K562 (cell line): Measurements from ENCODE around the gene CD82. TPM values are rescaled to one million over a fixed set of nuclear protein-coding genes. Genes with fewer than 3 reads are reported as not detected.

Experiments
- CAMTA2 ChIP-seq: fragments of 250-450 bp; sonication (Bioruptor Pico); conservative IDR thresholded peaks from 2 replicates; pipeline ENCODE4 v1.5.1; 2022
- CCNT2 ChIP-seq: IDR thresholded peaks from 2 replicates; pipeline ENCODE4 v1.6.1; 2011; ENCODE audit warnings: borderline replicate concordance, low read depth, mild to moderate bottlenecking, moderate library complexity, mixed read lengths, low read length; ENCODE audit not compliant: insufficient read length; ENCODE audit errors: extremely low read depth
- EP400 ChIP-seq: fragments of 450-650 bp; IDR thresholded peaks from 2 replicates; pipeline ENCODE4 v1.6.1; 2017; ENCODE audit warnings: antibody characterized with exemption, mild to moderate bottlenecking, moderate library complexity
- HDAC8 ChIP-seq: fragments of 450-650 bp; IDR thresholded peaks from 2 replicates; pipeline ENCODE4 v1.6.1; 2016; ENCODE audit warnings: mild to moderate bottlenecking, missing genetic modification characterization, moderate library complexity, missing compliant biosample characterization
- MAFG ChIP-seq: fragments of 450-650 bp; conservative IDR thresholded peaks from 2 replicates; pipeline ENCODE4 v1.6.1; 2016; ENCODE audit warnings: missing genetic modification characterization, missing compliant biosample characterization
- MIER1 ChIP-seq: fragments of 450-650 bp; IDR thresholded peaks from 2 replicates; pipeline ENCODE4 v1.6.1; 2016; ENCODE audit warnings: antibody characterized with exemption, mild to moderate bottlenecking, low read depth
- NFE2 ChIP-seq: IDR thresholded peaks from 2 replicates; pipeline ENCODE4 v1.6.1; 2014; ENCODE audit warnings: antibody characterized with exemption, low read depth
- NFIC ChIP-seq: fragments of 450-650 bp; IDR thresholded peaks from 2 replicates; pipeline ENCODE4 v1.6.1; 2017; ENCODE audit warnings: mild to moderate bottlenecking, inconsistent platforms
- PHF8 ChIP-seq: fragments of 200-600 bp; sonication (generic); IDR thresholded peaks from 2 replicates; pipeline ENCODE4 v1.6.1; 2012; ENCODE audit warnings: mixed run types, mild to moderate bottlenecking, inconsistent platforms, low read length, moderate library complexity, borderline replicate concordance
- POLR2A ChIP-seq: fragments of 450-650 bp; conservative IDR thresholded peaks from 2 replicates; pipeline ENCODE4 v1.6.1; 2016
- RNF2 ChIP-seq: sonication (generic); IDR thresholded peaks from 2 replicates; pipeline ENCODE4 v1.6.1; 2016
- SUPT5H ChIP-seq: fragments of 450-650 bp; IDR thresholded peaks from 2 replicates; pipeline ENCODE4 v1.6.1; 2016
- TEAD1 ChIP-seq, 2 experiments: fragments of 450-650 bp in 1 of 2; sonication (generic) in 1 of 2; formaldehyde crosslinking; IDR thresholded peaks; 2 replicates each; pipeline versions ENCODE4 v1.4.0 to v1.8.0; 2020 to 2022; ENCODE audit warnings: mild to moderate bottlenecking in 2 of 2, missing genetic modification reagents in 1 of 2
- TEAD2 ChIP-seq: fragments of 450-650 bp; IDR thresholded peaks from 2 replicates; pipeline ENCODE4 v1.6.1; 2016; ENCODE audit warnings: missing genetic modification characterization, control low read depth, missing compliant biosample characterization
- TFAM ChIP-seq: fragments of 250-450 bp; sonication (Bioruptor Pico); conservative IDR thresholded peaks from 2 replicates; pipeline ENCODE4 v1.5.0; 2021; ENCODE audit warnings: mild to moderate bottlenecking, moderate library complexity
- U2AF1 ChIP-seq: fragments of 200-400 bp; formaldehyde crosslinking; optimal IDR thresholded peaks from 2 replicates; pipeline ENCODE3; 2017; ENCODE audit warnings: mild to moderate bottlenecking, low read depth, low read length, moderate library complexity
- U2AF2 ChIP-seq: fragments of 200-400 bp; formaldehyde crosslinking; optimal IDR thresholded peaks from 2 replicates; pipeline ENCODE3; 2017; ENCODE audit warnings: low read depth, mild to moderate bottlenecking, low read length
- WHSC1 ChIP-seq: IDR thresholded peaks from one replicate; pipeline ENCODE4 v1.6.1; 2012; ENCODE audit warnings: low read length, control low read depth, inconsistent platforms
- YY1 ChIP-seq, 3 experiments: IDR thresholded peaks; 2 replicates each; pipeline ENCODE4 v1.6.1; 2011; ENCODE audit warnings: low read length in 2 of 3, mild to moderate bottlenecking in 2 of 3, moderate library complexity in 2 of 3, borderline replicate concordance in 1 of 3, control low read depth in 1 of 3, low read depth in 1 of 3; ENCODE audit not compliant: insufficient read depth in 3 of 3, insufficient replicate concordance in 2 of 3, control insufficient read depth in 1 of 3, insufficient read length in 1 of 3; ENCODE audit errors: extremely low read depth in 1 of 3
- ZBTB7A ChIP-seq: IDR thresholded peaks from 2 replicates; pipeline ENCODE4 v1.6.1; 2011; ENCODE audit warnings: low read depth, mild to moderate bottlenecking, low read length, moderate library complexity, borderline replicate concordance; ENCODE audit not compliant: control insufficient read depth
- ZNF24 ChIP-seq: fragments of 450-650 bp; IDR thresholded peaks from 2 replicates; pipeline ENCODE4 v1.6.1; 2016
- ZNF253 ChIP-seq: fragments of 250-450 bp; sonication (Bioruptor Pico); conservative IDR thresholded peaks from 2 replicates; pipeline ENCODE4 v1.6.1; 2021; ENCODE audit warnings: mild to moderate bottlenecking
- ZNF311 ChIP-seq: fragments of 250-450 bp; sonication (Bioruptor Pico); IDR thresholded peaks from 2 replicates; pipeline ENCODE4 v1.4.0; 2020; ENCODE audit warnings: mild to moderate bottlenecking, moderate library complexity
- polyA plus RNA-seq, 8 experiments: library from polyadenylated mRNA; depleted of rRNA in 4 of 8; stranded (reverse) in 5 of 8; unstranded in 3 of 8; fragments of >200 nt; fragmentation: Nextera tagmentation in 2 of 8; fragmentation: Illumina TruSeq in 1 of 8; extraction: Ambion mirVana in 2 of 8; extraction: Trizol in 1 of 8; gene quantifications; 2 replicates each; pipeline versions ENCODE4 v1.2.1 to v1.2.3, GENCODE V29; 2011 to 2014; ENCODE audit warnings: inconsistent platforms in 1 of 8, missing spikeins in 1 of 8
- total RNA-seq, 7 experiments: library from RNA; depleted of rRNA in 6 of 7; stranded (reverse); fragments of >200 nt in 6 of 7; fragmentation: Illumina TruSeq in 2 of 7; extraction: Trizol in 2 of 7; gene quantifications; 2 replicates each; pipeline versions ENCODE4 v1.2.1 to v1.2.3, GENCODE V29; 2011 to 2021; ENCODE audit warnings: low replicate concordance in 1 of 7
- TF ChIP-seq, protein P1 (sequence below), 2 experiments: fragments of 450-650 bp; conservative IDR thresholded peaks; 2 replicates each; pipeline ENCODE4 v1.6.1; 2017; ENCODE audit warnings: mild to moderate bottlenecking in 2 of 2, moderate library complexity in 2 of 2
- TF ChIP-seq, protein P2 (sequence below): fragments of 250-450 bp; sonication (Bioruptor Pico); IDR thresholded peaks from 2 replicates; pipeline ENCODE4 v1.5.0; 2020; ENCODE audit warnings: mild to moderate bottlenecking, borderline replicate concordance
- TF ChIP-seq, protein P3 (sequence below): fragments of 450-650 bp; formaldehyde crosslinking; conservative IDR thresholded peaks from 2 replicates; pipeline ENCODE4 v1.4.0; 2022; ENCODE audit warnings: mild to moderate bottlenecking, missing genetic modification characterization

The CD82 gene
- total and polyA plus RNA-seq, 9 of the 15 experiments (the other 6 are each of a cell fraction or from before 2014, with no cell fraction given): 0.27 to 9.4 (median 3.0) TPM

DNA sequence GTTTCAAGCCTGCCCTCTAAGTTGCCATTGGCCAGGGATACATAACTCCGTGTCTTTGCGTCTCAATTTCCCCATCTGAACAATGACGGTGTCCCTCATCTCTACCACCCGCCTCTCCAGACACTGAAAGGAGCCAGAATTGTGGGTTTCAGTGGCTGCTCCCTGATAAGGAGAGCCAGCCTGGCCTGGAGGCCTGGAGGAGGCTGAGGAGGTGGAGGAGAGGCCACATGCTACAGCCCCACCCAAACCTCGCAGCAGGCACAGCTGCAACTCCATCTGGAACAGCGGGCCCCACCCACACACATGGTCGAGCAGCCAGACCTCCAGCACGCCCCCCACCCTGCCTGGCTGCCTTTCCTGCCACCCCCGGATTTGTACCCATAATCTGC is 34.4 kb upstream of the CD82 start (continued):
- TF ChIP-seq ZBTB7A (peak; percentile 88), TEAD2 (tag) (no peak; the same call in 1 of the 2 replicates), ZNF24 (no peak), WHSC1 (no peak), CCNT2 (no peak), U2AF2 (no peak), PHF8 (peak; percentile 20; the same call in 1 of the 2 replicates), NFE2 (0 out of 2 replicates have a peak, but pooled peaks have one; percentile 9), POLR2A (peak; percentile 49; the same call in 1 of the 2 replicates), ZNF311 (CRISPR knock-in tag) (no peak), TFAM (CRISPR knock-in tag) (no peak), U2AF1 (no peak), HDAC8 (tag) (no peak; the same call in none of the 2 replicates), CAMTA2 (CRISPR knock-in tag) (0 out of 2 replicates have a peak, but pooled peaks have one; percentile 24), MIER1 (no peak), EP400 (peak; percentile 72; the same call in 1 of the 2 replicates), TEAD1 (CRISPR knock-in tag; IDR thresholded peaks at IDR 0.05) (no peak), SUPT5H (0 out of 2 replicates have a peak, but pooled peaks have one; percentile 42), MAFG (tag) (no peak; the same call in 1 of the 2 replicates), RNF2 (peak; percentile 72; the same call in 1 of the 2 replicates), ZNF253 (CRISPR knock-in tag) (no peak), YY1 (IDR thresholded peaks at IDR 0.05; ENCODE audit: borderline replicate concordance in 1 of 3, control insufficient read depth in 1 of 3, extremely low read depth in 1 of 3, insufficient read depth in 3 of 3, insufficient read length in 1 of 3, insufficient replicate concordance in 2 of 3, low read depth in 1 of 3, low read length in 2 of 3) (peak in 1 of 3 experiments; percentile 8), NFIC (peak; percentile 85)
- TF ChIP-seq, protein P1, sequence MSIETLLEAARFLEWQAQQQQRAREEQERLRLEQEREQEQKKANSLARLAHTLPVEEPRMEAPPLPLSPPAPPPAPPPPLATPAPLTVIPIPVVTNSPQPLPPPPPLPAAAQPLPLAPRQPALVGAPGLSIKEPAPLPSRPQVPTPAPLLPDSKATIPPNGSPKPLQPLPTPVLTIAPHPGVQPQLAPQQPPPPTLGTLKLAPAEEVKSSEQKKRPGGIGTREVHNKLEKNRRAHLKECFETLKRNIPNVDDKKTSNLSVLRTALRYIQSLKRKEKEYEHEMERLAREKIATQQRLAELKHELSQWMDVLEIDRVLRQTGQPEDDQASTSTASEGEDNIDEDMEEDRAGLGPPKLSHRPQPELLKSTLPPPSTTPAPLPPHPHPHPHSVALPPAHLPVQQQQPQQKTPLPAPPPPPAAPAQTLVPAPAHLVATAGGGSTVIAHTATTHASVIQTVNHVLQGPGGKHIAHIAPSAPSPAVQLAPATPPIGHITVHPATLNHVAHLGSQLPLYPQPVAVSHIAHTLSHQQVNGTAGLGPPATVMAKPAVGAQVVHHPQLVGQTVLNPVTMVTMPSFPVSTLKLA (conservative IDR thresholded peaks at IDR 0.05): peak in 1 of 2 experiments; percentile 84
- TF ChIP-seq, protein P2, sequence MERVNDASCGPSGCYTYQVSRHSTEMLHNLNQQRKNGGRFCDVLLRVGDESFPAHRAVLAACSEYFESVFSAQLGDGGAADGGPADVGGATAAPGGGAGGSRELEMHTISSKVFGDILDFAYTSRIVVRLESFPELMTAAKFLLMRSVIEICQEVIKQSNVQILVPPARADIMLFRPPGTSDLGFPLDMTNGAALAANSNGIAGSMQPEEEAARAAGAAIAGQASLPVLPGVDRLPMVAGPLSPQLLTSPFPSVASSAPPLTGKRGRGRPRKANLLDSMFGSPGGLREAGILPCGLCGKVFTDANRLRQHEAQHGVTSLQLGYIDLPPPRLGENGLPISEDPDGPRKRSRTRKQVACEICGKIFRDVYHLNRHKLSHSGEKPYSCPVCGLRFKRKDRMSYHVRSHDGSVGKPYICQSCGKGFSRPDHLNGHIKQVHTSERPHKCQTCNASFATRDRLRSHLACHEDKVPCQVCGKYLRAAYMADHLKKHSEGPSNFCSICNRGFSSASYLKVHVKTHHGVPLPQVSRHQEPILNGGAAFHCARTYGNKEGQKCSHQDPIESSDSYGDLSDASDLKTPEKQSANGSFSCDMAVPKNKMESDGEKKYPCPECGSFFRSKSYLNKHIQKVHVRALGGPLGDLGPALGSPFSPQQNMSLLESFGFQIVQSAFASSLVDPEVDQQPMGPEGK (CRISPR knock-in tag): no peak
- TF ChIP-seq, protein P3, sequence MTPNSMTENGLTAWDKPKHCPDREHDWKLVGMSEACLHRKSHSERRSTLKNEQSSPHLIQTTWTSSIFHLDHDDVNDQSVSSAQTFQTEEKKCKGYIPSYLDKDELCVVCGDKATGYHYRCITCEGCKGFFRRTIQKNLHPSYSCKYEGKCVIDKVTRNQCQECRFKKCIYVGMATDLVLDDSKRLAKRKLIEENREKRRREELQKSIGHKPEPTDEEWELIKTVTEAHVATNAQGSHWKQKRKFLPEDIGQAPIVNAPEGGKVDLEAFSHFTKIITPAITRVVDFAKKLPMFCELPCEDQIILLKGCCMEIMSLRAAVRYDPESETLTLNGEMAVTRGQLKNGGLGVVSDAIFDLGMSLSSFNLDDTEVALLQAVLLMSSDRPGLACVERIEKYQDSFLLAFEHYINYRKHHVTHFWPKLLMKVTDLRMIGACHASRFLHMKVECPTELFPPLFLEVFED (CRISPR knock-in tag): peak; percentile 83
